HEK293 (cell line): ENCODE results near the gene GPR17.

Experiments used
- CTCF ChIA-PET: fragments of 350-600 bp; formaldehyde crosslinking; extraction: SDS; loops from one replicate; lab custom pipeline; 2021; ENCODE audit warnings: antibody characterized with exemption; lab: Yijun Ruan, JAX
- POLR2A ChIA-PET: fragments of 300-600 bp; formaldehyde crosslinking; extraction: SDS; loops from one replicate; lab custom pipeline; 2020; ENCODE audit warnings: antibody characterized with exemption, inconsistent platforms; lab: Yijun Ruan, JAX
- H3K27ac ChIP-seq: fragments of 200-500 bp; sonication (Bioruptor generic); 2 replicates; pipeline ENCODE4 v1.5.1; 2014; ENCODE audit warnings: low read depth, low read length, control low read depth, inconsistent platforms; ENCODE audit errors: extremely low read depth
- H3K36me3 ChIP-seq, 2 experiments: fragments of 200-500 bp in 1 of 2; sonication (Bioruptor generic) in 1 of 2; 1 replicate in 1 of 2; 2 replicates in 1 of 2; pipeline ENCODE4 v1.5.1; 2014 to 2017; ENCODE audit warnings: inconsistent platforms in 2 of 2, low read length in 2 of 2; ENCODE audit not compliant: control insufficient read depth in 2 of 2, insufficient read depth in 1 of 2
- H3K4me1 ChIP-seq: fragments of 200-500 bp; sonication (Bioruptor generic); 2 replicates; pipeline ENCODE4 v1.5.1; 2014; ENCODE audit warnings: mild to moderate bottlenecking, low read length, inconsistent platforms; ENCODE audit not compliant: control insufficient read depth, insufficient read depth
- H3K4me3 ChIP-seq: 2 replicates; pipeline ENCODE4 v1.5.1; 2011; ENCODE audit warnings: low read depth, mild to moderate bottlenecking, control low read depth, low read length, moderate library complexity
- H3K9me3 ChIP-seq: fragments of 200-500 bp; sonication (Bioruptor generic); 2 replicates; pipeline ENCODE4 v1.5.1; 2014; ENCODE audit warnings: low read depth, low read length, inconsistent platforms; ENCODE audit not compliant: control insufficient read depth, insufficient read depth
- FEZF1 ChIP-seq: fragments of 450-650 bp; formaldehyde crosslinking; IDR thresholded peaks from 2 replicates; pipeline ENCODE4 v1.5.1; 2016; ENCODE audit warnings: missing biosample characterization, missing genetic modification characterization
- OSR2 ChIP-seq: fragments of 450-650 bp; formaldehyde crosslinking; IDR thresholded peaks from 2 replicates; pipeline ENCODE4 v1.5.1; 2016; ENCODE audit warnings: missing biosample characterization, missing genetic modification characterization
- SP3 ChIP-seq: fragments of 450-650 bp; formaldehyde crosslinking; IDR thresholded peaks from 2 replicates; pipeline ENCODE4 v1.5.1; 2016; ENCODE audit warnings: missing biosample characterization, missing genetic modification characterization
- ZFHX2 ChIP-seq: fragments of 450-650 bp; formaldehyde crosslinking; conservative IDR thresholded peaks from 2 replicates; pipeline ENCODE4 v1.5.1; 2016; ENCODE audit warnings: missing biosample characterization, missing genetic modification characterization
- ZNF132 ChIP-seq: fragments of 450-650 bp; formaldehyde crosslinking; IDR thresholded peaks from 2 replicates; pipeline ENCODE4 v1.5.1; 2017; ENCODE audit warnings: missing biosample characterization, missing genetic modification characterization, borderline replicate concordance
- ZNF133 ChIP-seq: fragments of 450-650 bp; formaldehyde crosslinking; IDR thresholded peaks from 2 replicates; pipeline ENCODE4 v1.5.1; 2016; ENCODE audit warnings: missing biosample characterization, missing genetic modification characterization
- ZNF211 ChIP-seq: fragments of 450-650 bp; formaldehyde crosslinking; IDR thresholded peaks from 2 replicates; pipeline ENCODE4 v1.5.1; 2016; ENCODE audit warnings: low read depth, missing biosample characterization, missing genetic modification characterization
- ZNF341 ChIP-seq: fragments of 450-650 bp; formaldehyde crosslinking; IDR thresholded peaks from 2 replicates; pipeline ENCODE4; 2016; ENCODE audit warnings: low read depth, missing biosample characterization, missing genetic modification characterization
- ZNF416 ChIP-seq: fragments of 450-650 bp; formaldehyde crosslinking; IDR thresholded peaks from 2 replicates; pipeline ENCODE4 v1.5.1; 2016; ENCODE audit warnings: missing biosample characterization, missing genetic modification characterization
- ZNF433 ChIP-seq: fragments of 450-650 bp; formaldehyde crosslinking; IDR thresholded peaks from 2 replicates; pipeline ENCODE4 v1.5.1; 2016; ENCODE audit warnings: missing biosample characterization, missing genetic modification characterization, low read depth
- ZNF561 ChIP-seq: fragments of 450-650 bp; IDR thresholded peaks from 2 replicates; pipeline ENCODE4 v1.5.1; 2018; ENCODE audit warnings: missing biosample characterization, missing genetic modification characterization, borderline replicate concordance
- ZNF768 ChIP-seq: fragments of 450-650 bp; formaldehyde crosslinking; IDR thresholded peaks from 2 replicates; pipeline ENCODE4 v1.5.1; 2018; ENCODE audit warnings: missing biosample characterization, mild to moderate bottlenecking, missing genetic modification characterization
- ZNF785 ChIP-seq: fragments of 450-650 bp; formaldehyde crosslinking; IDR thresholded peaks from 2 replicates; pipeline ENCODE4 v1.5.1; 2016; ENCODE audit warnings: missing biosample characterization, missing genetic modification characterization
- ZNF830 ChIP-seq: fragments of 450-650 bp; IDR thresholded peaks from 2 replicates; pipeline ENCODE4 v1.5.0; 2018; ENCODE audit warnings: missing biosample characterization, missing genetic modification characterization, low read depth, mild to moderate bottlenecking, moderate library complexity
- ZSCAN30 ChIP-seq: fragments of 450-650 bp; IDR thresholded peaks from 2 replicates; pipeline ENCODE4 v1.5.1; 2018; ENCODE audit warnings: missing biosample characterization, mild to moderate bottlenecking, missing genetic modification characterization, moderate library complexity
- ZXDB ChIP-seq: fragments of 450-650 bp; formaldehyde crosslinking; IDR thresholded peaks from 2 replicates; pipeline ENCODE4 v1.5.1; 2016; ENCODE audit warnings: missing biosample characterization, missing genetic modification characterization
- TF ChIP-seq, protein P1 (sequence below): fragments of 450-650 bp; formaldehyde crosslinking; IDR thresholded peaks from 2 replicates; pipeline ENCODE4 v1.5.1; 2016; ENCODE audit warnings: missing biosample characterization, missing genetic modification characterization
- TF ChIP-seq, protein P2 (sequence below): fragments of 450-650 bp; formaldehyde crosslinking; IDR thresholded peaks from 2 replicates; pipeline ENCODE4 v1.5.1; 2016; ENCODE audit warnings: missing biosample characterization, missing genetic modification characterization

Gene GPR17

DNA sequence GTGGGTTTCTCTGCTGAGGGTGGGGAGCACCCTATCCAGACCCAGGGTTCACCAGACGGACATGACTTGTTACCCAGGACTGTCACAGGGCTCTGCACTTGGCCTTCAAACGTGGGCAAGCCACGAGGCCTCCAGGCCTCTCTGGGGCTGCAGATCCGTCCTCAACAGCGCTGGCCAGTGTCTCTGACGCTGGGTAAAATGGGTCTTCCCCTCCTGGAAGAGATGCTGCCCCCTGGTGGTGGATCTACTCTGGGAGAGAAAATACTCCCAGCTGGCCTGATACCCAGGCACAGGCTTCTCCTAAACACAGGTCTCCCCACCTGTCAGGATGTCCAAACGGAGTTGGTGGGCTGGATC lies 3.7 kb downstream of the GPR17 start:
- Histone ChIP-seq H3K36me3 (no peaks in the 10 kb centered on the region), H3K27ac (no peak overlapping the region), H3K9me3 (no peaks in the 10 kb centered on the region), H3K4me3 (no peak overlapping the region), H3K4me1 (no peaks in the 10 kb centered on the region)
- peak; percentile 29; the same call in 1 of the 2 replicates for TF ChIP-seq ZSCAN30 (tag by site-specific recombination)
- peak; percentile 31; the same call in 1 of the 2 replicates for TF ChIP-seq ZNF341 (tag by site-specific recombination)
- TF ChIP-seq ZNF768 (tag by site-specific recombination) = no peak
- TF ChIP-seq, protein P1, sequence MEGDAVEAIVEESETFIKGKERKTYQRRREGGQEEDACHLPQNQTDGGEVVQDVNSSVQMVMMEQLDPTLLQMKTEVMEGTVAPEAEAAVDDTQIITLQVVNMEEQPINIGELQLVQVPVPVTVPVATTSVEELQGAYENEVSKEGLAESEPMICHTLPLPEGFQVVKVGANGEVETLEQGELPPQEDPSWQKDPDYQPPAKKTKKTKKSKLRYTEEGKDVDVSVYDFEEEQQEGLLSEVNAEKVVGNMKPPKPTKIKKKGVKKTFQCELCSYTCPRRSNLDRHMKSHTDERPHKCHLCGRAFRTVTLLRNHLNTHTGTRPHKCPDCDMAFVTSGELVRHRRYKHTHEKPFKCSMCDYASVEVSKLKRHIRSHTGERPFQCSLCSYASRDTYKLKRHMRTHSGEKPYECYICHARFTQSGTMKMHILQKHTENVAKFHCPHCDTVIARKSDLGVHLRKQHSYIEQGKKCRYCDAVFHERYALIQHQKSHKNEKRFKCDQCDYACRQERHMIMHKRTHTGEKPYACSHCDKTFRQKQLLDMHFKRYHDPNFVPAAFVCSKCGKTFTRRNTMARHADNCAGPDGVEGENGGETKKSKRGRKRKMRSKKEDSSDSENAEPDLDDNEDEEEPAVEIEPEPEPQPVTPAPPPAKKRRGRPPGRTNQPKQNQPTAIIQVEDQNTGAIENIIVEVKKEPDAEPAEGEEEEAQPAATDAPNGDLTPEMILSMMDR (tag by site-specific recombination) = peak; percentile 67; the same call in 1 of the 2 replicates
- no peak for TF ChIP-seq FEZF1 (tag by site-specific recombination)
- no peak for TF ChIP-seq ZNF433 (tag by site-specific recombination)
- TF ChIP-seq ZNF785 (tag by site-specific recombination) = no peak
- no peak for TF ChIP-seq ZNF133 (tag by site-specific recombination)
- CTCF ChIA-PET = interaction anchor here (0.6 to 3.5 kb wide), 23 partner anchors 9 to 452 kb away, joined by 3 to 54 read pairs (median 4); partner anchors contain the start of genes IWS1 and LIMS2
- POLR2A ChIA-PET = no interaction called here

DNA sequence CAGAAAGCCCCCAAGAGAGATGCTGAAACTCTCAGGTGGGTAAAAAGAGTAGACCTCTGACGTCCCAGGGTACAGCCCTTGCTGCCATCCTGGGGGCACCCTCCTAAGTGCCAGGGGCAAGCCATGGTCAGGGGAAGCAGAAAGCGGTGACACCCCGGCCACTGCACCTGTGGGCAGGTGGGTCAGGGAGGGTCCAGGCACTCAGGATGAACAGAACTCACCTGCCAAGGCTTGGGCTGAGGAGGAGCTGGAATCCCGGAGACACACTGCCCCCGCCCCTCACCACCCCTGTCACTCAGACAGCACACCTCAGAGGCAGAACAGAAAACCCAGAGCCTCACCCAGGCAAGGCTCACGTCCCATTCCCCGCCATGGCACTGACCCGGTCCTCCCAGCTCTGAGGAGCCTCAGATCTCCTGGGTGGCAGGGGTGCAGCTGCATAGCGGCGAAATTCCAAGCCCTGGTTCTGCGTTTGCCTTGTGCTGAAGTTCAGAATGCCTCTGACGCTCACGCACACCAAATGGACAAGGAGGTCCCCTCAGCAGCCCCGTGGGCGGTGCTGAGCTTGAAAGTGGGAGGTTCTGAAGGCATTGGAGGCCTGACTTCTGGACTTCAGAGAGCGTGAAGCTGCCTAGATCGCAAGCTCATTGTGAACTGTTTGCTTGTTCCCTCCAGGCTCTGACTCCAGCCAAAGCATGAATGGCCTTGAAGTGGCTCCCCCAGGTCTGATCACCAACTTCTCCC lies 4.3 kb downstream of the GPR17 start:
- ChIA-PET POLR2A (no interaction called here), CTCF (interaction anchor here (0.6 to 3.5 kb wide), 25 partner anchors 10 to 453 kb away, joined by 3 to 54 read pairs (median 4); partner anchors contain the start of genes IWS1 and LIMS2)
- TF ChIP-seq ZNF561 (tag by site-specific recombination) (no peak), ZFHX2 (0 out of 2 replicates have a peak, but pooled peaks have one; percentile 19)
- H3K4me1 ChIP-seq = no peaks in the 10 kb centered on the region
- H3K9me3 ChIP-seq = no peaks in the 10 kb centered on the region
- H3K27ac ChIP-seq = no peak overlapping the region
- H3K36me3 ChIP-seq = no peaks in the 10 kb centered on the region
- H3K4me3 ChIP-seq = no peak overlapping the region

DNA sequence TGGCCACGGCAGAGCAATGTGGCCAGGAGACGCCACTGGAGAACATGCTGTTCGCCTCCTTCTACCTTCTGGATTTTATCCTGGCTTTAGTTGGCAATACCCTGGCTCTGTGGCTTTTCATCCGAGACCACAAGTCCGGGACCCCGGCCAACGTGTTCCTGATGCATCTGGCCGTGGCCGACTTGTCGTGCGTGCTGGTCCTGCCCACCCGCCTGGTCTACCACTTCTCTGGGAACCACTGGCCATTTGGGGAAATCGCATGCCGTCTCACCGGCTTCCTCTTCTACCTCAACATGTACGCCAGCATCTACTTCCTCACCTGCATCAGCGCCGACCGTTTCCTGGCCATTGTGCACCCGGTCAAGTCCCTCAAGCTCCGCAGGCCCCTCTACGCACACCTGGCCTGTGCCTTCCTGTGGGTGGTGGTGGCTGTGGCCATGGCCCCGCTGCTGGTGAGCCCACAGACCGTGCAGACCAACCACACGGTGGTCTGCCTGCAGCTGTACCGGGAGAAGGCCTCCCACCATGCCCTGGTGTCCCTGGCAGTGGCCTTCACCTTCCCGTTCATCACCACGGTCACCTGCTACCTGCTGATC lies 4.9 kb downstream of the GPR17 start:
- ChIA-PET POLR2A (no interaction called here), CTCF (interaction anchor here (0.9 to 3.5 kb wide), 12 partner anchors 10 to 326 kb away, joined by 3 to 54 read pairs (median 5); partner anchors contain the start of genes IWS1 and LIMS2)
- H3K27ac ChIP-seq = no peak overlapping the region
- no peaks in the 10 kb centered on the region for H3K9me3 ChIP-seq
- no peaks in the 10 kb centered on the region for H3K36me3 ChIP-seq
- no peaks in the 10 kb centered on the region for H3K4me1 ChIP-seq
- TF ChIP-seq ZNF132 (tag by site-specific recombination) = no peak
- no peak for TF ChIP-seq ZNF211 (tag by site-specific recombination)
- TF ChIP-seq ZNF830 (tag by site-specific recombination) = no peak
- TF ChIP-seq ZNF416 (tag by site-specific recombination) = no peak
- TF ChIP-seq ZXDB (tag by site-specific recombination) = no peak
- TF ChIP-seq ZSCAN30 (tag by site-specific recombination) = no peak
- TF ChIP-seq, protein P2, sequence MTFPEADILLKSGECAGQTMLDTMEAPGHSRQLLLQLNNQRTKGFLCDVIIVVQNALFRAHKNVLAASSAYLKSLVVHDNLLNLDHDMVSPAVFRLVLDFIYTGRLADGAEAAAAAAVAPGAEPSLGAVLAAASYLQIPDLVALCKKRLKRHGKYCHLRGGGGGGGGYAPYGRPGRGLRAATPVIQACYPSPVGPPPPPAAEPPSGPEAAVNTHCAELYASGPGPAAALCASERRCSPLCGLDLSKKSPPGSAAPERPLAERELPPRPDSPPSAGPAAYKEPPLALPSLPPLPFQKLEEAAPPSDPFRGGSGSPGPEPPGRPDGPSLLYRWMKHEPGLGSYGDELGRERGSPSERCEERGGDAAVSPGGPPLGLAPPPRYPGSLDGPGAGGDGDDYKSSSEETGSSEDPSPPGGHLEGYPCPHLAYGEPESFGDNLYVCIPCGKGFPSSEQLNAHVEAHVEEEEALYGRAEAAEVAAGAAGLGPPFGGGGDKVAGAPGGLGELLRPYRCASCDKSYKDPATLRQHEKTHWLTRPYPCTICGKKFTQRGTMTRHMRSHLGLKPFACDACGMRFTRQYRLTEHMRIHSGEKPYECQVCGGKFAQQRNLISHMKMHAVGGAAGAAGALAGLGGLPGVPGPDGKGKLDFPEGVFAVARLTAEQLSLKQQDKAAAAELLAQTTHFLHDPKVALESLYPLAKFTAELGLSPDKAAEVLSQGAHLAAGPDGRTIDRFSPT (tag by site-specific recombination) = no peak
- no peak for TF ChIP-seq SP3
- TF ChIP-seq OSR2 (tag by site-specific recombination) = no peak
- TF ChIP-seq, all 188 proteins: peak for 0
- H3K4me3 ChIP-seq = no peak overlapping the region
